Osteocyte (in vitro differentiated cells): ENCODE results near the gene DDX24. TPM values are rescaled to one million over a fixed set of nuclear protein-coding genes. Genes with fewer than 3 reads are reported as not detected.

Source experiments
- DNase-seq: peaks from one replicate; pipeline ENCODE4 v3.0.0; 2021; ENCODE audit warnings: mixed read lengths; ENCODE audit not compliant: unreplicated experiment; ENCODE audit errors: extremely low spot score
- H3K27ac Mint-ChIP-seq: one replicate; pipeline ENCODE4 v1.8.0; 2021; ENCODE audit warnings: mild to moderate bottlenecking, mixed read lengths; ENCODE audit not compliant: unreplicated experiment
- H3K27me3 Mint-ChIP-seq: one replicate; pipeline ENCODE4 v1.8.0; 2021; ENCODE audit warnings: mixed read lengths; ENCODE audit not compliant: unreplicated experiment
- H3K36me3 Mint-ChIP-seq: one replicate; pipeline ENCODE4 v1.8.0; 2021; ENCODE audit warnings: mixed read lengths; ENCODE audit not compliant: unreplicated experiment
- H3K4me1 Mint-ChIP-seq: one replicate; pipeline ENCODE4 v1.8.0; 2021; ENCODE audit warnings: mixed read lengths; ENCODE audit not compliant: unreplicated experiment
- H3K4me3 Mint-ChIP-seq: one replicate; pipeline ENCODE4 v1.8.0; 2021; ENCODE audit warnings: mild to moderate bottlenecking, moderate library complexity, mixed read lengths; ENCODE audit not compliant: unreplicated experiment
- H3K9me3 Mint-ChIP-seq: one replicate; pipeline ENCODE4 v1.8.0; 2021; ENCODE audit warnings: mixed read lengths; ENCODE audit not compliant: unreplicated experiment
- CTCF ChIP-seq: fragments of 200-600 bp; sonication (generic); IDR thresholded peaks from 2 replicates; pipeline ENCODE4 v1.5.0; 2021; ENCODE audit warnings: antibody characterized with exemption, mild to moderate bottlenecking, moderate library complexity
- total RNA-seq: library from RNA; stranded (reverse); gene quantifications from 2 replicates; pipeline ENCODE4 v1.2.1, GENCODE V29; 2021

The DDX24 gene
- total RNA-seq, 1 donor from 2014 or later = 167 TPM

GRCh38 chr14:94059998-94060397, 21.0 kb downstream of the DDX24 start:
- H3K27me3 Mint-ChIP-seq = no peaks in the 10 kb centered on the region
- no peak overlapping the region for H3K4me3 Mint-ChIP-seq
- peaks cover 58% of the 10 kb centered on the region for H3K36me3 Mint-ChIP-seq

DNA sequence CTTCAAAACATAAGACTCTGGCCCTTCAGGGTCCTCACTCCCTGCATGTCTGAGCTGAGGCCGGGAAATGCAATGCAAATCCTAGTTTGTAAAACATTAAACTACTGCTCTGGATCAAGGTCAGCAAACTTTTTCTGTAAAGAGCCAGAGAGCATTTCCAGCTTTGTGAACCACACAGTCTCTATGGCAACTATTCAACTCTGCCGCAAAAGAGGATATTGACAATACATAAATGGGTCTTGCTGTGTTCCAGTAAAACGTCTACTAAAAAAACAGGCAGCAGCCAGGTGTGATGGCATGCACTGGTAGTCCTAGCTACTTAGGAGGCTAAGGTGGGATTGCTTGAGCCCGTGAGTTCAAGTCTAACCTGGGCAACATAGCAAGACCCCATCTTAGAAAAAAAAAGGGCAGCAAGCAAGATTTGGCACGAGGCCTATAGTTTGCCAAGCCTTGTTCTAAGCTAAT, 22.3 kb downstream of the DDX24 start:
- no peaks in the 10 kb centered on the region for H3K27me3 Mint-ChIP-seq
- H3K36me3 Mint-ChIP-seq = peaks cover 70% of the 10 kb centered on the region
- no peak overlapping the region for H3K4me3 Mint-ChIP-seq
- no peak for TF ChIP-seq CTCF
- DNase-seq = peak; percentile 32
- no peaks in the 10 kb centered on the region for H3K9me3 Mint-ChIP-seq
- peaks cover 16% of the 10 kb centered on the region for H3K4me1 Mint-ChIP-seq
- H3K27ac Mint-ChIP-seq = no peak overlapping the region

More at GRCh38 chr14:94059998-94060397, 21.0 kb downstream of the DDX24 start:
- DNase-seq = no peak
- no peaks in the 10 kb centered on the region for H3K9me3 Mint-ChIP-seq
- peaks cover 21% of the 10 kb centered on the region for H3K4me1 Mint-ChIP-seq
- no peak overlapping the region for H3K27ac Mint-ChIP-seq
- no peak for TF ChIP-seq CTCF

- H3K9me3 Mint-ChIP-seq = no peaks in the 10 kb centered on the region
- no peak overlapping the region for H3K27ac Mint-ChIP-seq
- H3K4me3 Mint-ChIP-seq = no peak overlapping the region
- TF ChIP-seq CTCF = no peak
- peaks cover 12% of the 10 kb centered on the region for H3K4me1 Mint-ChIP-seq
- peaks cover 68% of the 10 kb centered on the region for H3K36me3 Mint-ChIP-seq
- no peaks in the 10 kb centered on the region for H3K27me3 Mint-ChIP-seq
- peak; percentile 15 for DNase-seq
Observed at GRCh38 chr14:94058128-94058673, 22.8 kb downstream of the DDX24 start.

- no peak overlapping the region for H3K27ac Mint-ChIP-seq
- DNase-seq = peak; percentile 44
- no peak overlapping the region for H3K4me3 Mint-ChIP-seq
- H3K36me3 Mint-ChIP-seq = peaks cover 73% of the 10 kb centered on the region
- TF ChIP-seq CTCF = no peak
- H3K27me3 Mint-ChIP-seq = no peaks in the 10 kb centered on the region
- H3K4me1 Mint-ChIP-seq = no peaks in the 10 kb centered on the region
- H3K9me3 Mint-ChIP-seq = no peaks in the 10 kb centered on the region
Observed at GRCh38 chr14:94056579-94057308, 24.3 kb downstream of the DDX24 start.

DNA sequence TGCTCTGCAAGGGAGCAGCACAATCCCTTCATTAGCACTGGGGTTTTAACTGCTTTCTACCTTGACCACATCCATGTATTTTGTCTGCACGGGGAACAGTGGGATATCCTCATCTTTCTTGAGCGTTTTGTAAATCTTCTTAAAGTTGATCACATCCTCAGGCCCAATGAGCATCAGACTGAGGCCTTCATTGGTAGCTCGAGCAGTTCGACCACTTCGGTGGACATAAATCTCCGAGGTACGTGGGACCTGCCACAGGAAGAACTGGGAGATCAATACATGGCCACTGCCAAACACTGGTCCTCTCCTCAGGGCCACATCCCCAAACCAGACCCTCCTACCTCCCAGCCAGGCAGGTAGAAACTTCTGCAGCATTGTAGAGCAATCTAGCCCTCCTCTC, 26.1 kb downstream of the DDX24 start:
- H3K9me3 Mint-ChIP-seq = no peaks in the 10 kb centered on the region
- peak; percentile 53 for DNase-seq
- no peaks in the 10 kb centered on the region for H3K4me1 Mint-ChIP-seq
- peaks cover 69% of the 10 kb centered on the region for H3K36me3 Mint-ChIP-seq
- H3K27ac Mint-ChIP-seq = no peak overlapping the region
- H3K27me3 Mint-ChIP-seq = no peaks in the 10 kb centered on the region
- H3K4me3 Mint-ChIP-seq = no peak overlapping the region
- TF ChIP-seq CTCF = no peak
